GM12872 (cell line): ENCODE data around the gene ZNF497.

ENCODE experiments used
- TF ChIP-seq, protein P1 (sequence below): IDR thresholded peaks from 3 replicates; pipeline ENCODE4 v1.5.1; 2011; ENCODE audit warnings: low read depth, mild to moderate bottlenecking, low read length, moderate library complexity; ENCODE audit not compliant: insufficient read depth

ZNF497 gene

GRCh38 chr19:58315580-58315979, 47.0 kb downstream of the ZNF497 start:
- TF ChIP-seq, protein P1, sequence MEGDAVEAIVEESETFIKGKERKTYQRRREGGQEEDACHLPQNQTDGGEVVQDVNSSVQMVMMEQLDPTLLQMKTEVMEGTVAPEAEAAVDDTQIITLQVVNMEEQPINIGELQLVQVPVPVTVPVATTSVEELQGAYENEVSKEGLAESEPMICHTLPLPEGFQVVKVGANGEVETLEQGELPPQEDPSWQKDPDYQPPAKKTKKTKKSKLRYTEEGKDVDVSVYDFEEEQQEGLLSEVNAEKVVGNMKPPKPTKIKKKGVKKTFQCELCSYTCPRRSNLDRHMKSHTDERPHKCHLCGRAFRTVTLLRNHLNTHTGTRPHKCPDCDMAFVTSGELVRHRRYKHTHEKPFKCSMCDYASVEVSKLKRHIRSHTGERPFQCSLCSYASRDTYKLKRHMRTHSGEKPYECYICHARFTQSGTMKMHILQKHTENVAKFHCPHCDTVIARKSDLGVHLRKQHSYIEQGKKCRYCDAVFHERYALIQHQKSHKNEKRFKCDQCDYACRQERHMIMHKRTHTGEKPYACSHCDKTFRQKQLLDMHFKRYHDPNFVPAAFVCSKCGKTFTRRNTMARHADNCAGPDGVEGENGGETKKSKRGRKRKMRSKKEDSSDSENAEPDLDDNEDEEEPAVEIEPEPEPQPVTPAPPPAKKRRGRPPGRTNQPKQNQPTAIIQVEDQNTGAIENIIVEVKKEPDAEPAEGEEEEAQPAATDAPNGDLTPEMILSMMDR = no peak

- TF ChIP-seq, protein P1 = no peak
Measured at GRCh38 chr19:58311345-58311865, 51.1 kb downstream of the ZNF497 start.

DNA sequence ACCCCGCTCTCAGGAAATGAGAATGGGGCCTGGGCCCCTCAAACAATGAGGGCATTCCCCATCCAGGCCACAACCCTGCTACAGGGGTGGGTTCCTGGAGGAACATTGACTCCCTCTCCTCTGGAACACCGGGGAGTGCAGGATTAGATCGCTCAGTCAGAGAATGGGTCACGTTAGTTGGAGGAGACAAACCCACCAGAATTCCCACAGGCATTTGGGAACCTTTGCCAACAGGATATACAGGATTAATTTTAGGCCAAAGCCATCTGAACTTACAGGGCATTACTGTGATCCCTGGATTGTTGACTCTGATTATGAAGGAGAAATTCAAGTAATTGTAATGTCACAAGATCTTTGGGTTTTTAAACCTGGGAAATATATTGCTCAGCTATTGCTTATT, 54.8 kb downstream of the ZNF497 start:
- TF ChIP-seq, protein P1 = no peak

DNA sequence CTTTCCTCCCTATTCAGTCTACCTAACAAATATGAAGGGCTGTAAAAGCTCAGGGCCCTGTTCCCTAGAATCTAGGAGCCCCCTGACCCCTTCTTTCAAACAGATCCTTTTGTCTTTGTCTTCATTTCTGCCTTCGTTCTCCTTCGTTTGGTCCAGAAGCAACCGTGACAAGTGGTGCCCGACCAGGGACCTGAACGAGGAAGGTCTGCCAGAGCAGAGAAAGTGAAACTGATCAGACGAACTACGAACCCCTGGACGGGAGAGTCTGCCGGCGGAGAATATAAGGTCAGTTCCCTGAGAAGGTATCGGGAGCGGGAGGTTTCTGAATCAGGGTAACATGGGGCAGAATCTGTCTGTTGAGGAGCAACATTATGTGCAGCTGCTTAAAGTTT, 56.6 kb downstream of the ZNF497 start:
- TF ChIP-seq, protein P1 = no peak

DNA sequence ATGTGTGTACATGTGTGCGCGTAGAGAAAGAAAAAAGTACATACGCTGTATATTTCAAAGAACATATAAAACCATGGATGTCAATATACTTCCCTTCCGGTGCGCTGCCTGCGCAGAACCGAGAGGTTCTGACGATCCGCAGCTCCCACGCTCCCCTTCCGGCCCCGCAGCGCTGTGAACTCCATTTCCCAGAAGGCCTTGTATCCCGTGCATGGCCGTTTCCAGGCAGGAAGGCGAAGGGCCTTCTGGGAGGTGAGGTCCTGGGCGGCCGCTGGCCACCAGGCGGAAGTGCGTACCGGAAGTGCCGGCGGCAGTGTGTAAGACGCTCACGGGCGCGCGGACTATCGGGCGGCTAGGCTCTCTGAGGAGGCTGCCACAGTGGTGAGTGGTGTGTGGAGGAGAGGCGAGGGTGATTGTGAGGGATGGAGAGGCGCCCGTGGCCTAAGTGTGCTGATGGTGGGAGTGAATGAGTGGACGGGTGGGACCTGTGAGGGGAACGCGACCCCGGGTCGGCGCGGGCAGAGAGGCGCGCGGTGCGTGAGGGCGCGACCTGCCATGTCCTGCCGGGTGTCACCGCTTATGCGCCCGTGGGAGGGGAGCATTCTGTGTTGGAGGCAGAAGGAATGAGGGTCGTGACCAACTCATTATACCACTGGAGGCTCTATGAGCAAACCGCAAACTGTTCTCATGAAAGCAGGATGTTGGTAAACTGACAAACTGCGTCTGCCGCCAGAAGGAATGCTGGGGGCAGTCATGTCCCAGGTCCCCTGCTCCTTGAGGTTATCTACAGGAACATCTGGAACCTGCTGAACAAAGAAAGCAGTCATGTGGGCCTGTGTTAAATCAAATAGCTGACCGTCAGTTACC, 57.3 kb downstream of the ZNF497 start, which contains the start of gene ERVK3-1:
Gene ERVK3-1 (plus strand): TSS at position 313 of the 867 bp plus-strand sequence. CDS start 6,792 bp downstream, outside the sequence.
- TF ChIP-seq, protein P1 = no peak

DNA sequence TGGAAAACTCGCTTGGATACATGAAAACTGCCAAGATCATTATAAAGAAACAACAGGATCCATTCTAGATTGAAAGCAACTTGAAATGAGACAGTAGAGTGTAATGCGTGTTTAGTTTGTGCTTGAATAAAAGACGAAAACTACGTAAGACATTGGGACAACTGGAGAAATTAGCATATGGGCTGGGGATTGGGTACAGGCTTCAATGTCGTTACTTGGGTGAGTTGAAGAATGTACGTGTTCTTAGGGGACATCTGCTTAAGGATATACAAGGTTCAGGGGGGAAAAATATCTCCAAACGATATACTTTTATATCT, 57.8 kb downstream of the ZNF497 start:
- TF ChIP-seq, protein P1 = no peak
